ENCODE data around the gene KRT2.

The KRT2 gene

DNA sequence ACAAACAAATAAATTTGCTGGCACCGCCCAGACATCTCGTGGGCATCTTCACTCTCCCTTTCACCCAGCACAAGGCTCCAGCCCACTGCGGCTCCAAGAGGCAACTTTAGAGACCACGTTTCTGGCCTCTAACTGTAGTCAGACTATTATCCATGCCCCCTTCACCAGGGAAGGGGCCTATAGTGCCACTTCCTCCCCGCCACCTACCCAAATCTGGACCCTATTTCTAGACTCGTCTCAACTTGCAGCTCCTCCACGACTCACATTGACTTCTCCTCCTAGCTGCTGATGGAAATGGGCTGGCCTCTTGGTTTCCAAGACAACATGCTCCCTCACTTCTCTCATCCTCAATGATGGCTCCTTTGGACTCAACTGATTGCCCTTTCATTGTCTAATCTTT, 15.9 kb upstream of the KRT2 start (continued):
- TF ChIP-seq ZNF70 (CRISPR knock-in tag; IDR thresholded peaks at IDR 0.05) (no peak), ARNTL (CRISPR knock-in tag; IDR thresholded peaks at IDR 0.05; ENCODE audit: borderline replicate concordance, low read depth) (no peak), ZFP30 (CRISPR knock-in tag; IDR thresholded peaks at IDR 0.05) (no peak), ISL1 (CRISPR knock-in tag; IDR thresholded peaks at IDR 0.05) (no peak), ZNF565 (CRISPR knock-in tag; conservative IDR thresholded peaks at IDR 0.05; ENCODE audit: low read depth) (no peak)

DNA sequence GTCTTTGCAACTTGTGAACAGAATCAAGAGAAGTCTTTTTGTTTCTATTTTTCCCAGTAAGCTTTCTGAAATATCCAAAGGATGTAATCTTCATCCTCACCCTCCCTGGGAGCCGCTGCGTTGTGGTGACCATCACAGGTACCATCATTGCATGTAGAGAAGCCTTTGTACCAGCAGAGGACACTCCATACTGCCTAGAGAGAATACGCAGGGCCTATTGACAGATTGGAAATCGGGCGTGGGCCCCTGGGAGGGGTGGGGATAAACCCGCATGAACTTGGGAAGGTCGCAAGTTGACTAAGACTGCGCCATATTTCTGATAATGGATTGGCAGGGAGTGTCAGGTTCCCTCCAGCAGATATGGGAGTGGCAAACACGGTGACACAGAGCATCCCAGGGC, 15.5 kb upstream of the KRT2 start:
- TF ChIP-seq ISL1 (CRISPR knock-in tag; IDR thresholded peaks at IDR 0.05) (no peak), RARB (CRISPR knock-in tag; IDR thresholded peaks at IDR 0.05) (no peak), ZNF8 (CRISPR knock-in tag; IDR thresholded peaks at IDR 0.05) (no peak), OSR1 (CRISPR knock-in tag; IDR thresholded peaks at IDR 0.05) (no peak), TCF4 (CRISPR knock-in tag; IDR thresholded peaks at IDR 0.05; ENCODE audit: borderline replicate concordance) (no peak), ZNF565 (CRISPR knock-in tag; conservative IDR thresholded peaks at IDR 0.05; ENCODE audit: low read depth) (no peak), ZFP30 (CRISPR knock-in tag; IDR thresholded peaks at IDR 0.05) (no peak)
- TF ChIP-seq, protein P1, sequence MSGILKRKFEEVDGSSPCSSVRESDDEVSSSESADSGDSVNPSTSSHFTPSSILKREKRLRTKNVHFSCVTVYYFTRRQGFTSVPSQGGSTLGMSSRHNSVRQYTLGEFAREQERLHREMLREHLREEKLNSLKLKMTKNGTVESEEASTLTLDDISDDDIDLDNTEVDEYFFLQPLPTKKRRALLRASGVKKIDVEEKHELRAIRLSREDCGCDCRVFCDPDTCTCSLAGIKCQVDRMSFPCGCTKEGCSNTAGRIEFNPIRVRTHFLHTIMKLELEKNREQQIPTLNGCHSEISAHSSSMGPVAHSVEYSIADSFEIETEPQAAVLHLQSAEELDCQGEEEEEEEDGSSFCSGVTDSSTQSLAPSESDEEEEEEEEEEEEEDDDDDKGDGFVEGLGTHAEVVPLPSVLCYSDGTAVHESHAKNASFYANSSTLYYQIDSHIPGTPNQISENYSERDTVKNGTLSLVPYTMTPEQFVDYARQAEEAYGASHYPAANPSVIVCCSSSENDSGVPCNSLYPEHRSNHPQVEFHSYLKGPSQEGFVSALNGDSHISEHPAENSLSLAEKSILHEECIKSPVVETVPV (CRISPR knock-in tag; IDR thresholded peaks at IDR 0.05): no peak
- TF ChIP-seq, protein P2, sequence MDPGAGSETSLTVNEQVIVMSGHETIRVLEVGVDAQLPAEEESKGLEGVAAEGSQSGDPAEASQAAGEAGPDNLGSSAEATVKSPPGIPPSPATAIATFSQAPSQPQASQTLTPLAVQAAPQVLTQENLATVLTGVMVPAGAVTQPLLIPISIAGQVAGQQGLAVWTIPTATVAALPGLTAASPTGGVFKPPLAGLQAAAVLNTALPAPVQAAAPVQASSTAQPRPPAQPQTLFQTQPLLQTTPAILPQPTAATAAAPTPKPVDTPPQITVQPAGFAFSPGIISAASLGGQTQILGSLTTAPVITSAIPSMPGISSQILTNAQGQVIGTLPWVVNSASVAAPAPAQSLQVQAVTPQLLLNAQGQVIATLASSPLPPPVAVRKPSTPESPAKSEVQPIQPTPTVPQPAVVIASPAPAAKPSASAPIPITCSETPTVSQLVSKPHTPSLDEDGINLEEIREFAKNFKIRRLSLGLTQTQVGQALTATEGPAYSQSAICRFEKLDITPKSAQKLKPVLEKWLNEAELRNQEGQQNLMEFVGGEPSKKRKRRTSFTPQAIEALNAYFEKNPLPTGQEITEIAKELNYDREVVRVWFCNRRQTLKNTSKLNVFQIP (CRISPR knock-in tag; IDR thresholded peaks at IDR 0.05; ENCODE audit: borderline replicate concordance, low read depth): no peak
- TF ChIP-seq, protein P3, sequence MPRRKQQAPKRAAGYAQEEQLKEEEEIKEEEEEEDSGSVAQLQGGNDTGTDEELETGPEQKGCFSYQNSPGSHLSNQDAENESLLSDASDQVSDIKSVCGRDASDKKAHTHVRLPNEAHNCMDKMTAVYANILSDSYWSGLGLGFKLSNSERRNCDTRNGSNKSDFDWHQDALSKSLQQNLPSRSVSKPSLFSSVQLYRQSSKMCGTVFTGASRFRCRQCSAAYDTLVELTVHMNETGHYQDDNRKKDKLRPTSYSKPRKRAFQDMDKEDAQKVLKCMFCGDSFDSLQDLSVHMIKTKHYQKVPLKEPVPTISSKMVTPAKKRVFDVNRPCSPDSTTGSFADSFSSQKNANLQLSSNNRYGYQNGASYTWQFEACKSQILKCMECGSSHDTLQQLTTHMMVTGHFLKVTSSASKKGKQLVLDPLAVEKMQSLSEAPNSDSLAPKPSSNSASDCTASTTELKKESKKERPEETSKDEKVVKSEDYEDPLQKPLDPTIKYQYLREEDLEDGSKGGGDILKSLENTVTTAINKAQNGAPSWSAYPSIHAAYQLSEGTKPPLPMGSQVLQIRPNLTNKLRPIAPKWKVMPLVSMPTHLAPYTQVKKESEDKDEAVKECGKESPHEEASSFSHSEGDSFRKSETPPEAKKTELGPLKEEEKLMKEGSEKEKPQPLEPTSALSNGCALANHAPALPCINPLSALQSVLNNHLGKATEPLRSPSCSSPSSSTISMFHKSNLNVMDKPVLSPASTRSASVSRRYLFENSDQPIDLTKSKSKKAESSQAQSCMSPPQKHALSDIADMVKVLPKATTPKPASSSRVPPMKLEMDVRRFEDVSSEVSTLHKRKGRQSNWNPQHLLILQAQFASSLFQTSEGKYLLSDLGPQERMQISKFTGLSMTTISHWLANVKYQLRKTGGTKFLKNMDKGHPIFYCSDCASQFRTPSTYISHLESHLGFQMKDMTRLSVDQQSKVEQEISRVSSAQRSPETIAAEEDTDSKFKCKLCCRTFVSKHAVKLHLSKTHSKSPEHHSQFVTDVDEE (CRISPR knock-in tag; IDR thresholded peaks at IDR 0.05): no peak

DNA sequence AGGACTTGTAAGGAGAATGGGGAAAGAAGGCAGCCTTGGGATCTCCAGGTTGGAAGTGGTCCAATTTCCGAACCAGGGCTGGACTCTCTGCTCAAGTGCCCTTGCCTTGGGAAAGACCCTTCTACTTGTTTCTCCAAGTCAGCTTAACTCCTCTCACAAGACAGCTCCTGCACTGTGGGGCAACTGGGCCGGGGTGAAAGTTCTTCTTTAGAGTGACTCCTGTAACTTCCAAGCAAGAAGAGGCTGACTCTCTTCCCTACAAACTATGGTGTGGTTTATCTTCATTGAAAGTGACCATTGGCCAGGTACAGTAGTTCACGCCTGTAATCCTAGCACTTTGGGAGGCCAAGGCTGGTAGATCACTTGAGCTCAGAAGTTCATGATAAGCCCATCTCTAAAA, 14.5 kb upstream of the KRT2 start:
- TF ChIP-seq, protein P2 (CRISPR knock-in tag; IDR thresholded peaks at IDR 0.05; ENCODE audit: borderline replicate concordance, low read depth): no peak
- no peak for TF ChIP-seq RARB (CRISPR knock-in tag; IDR thresholded peaks at IDR 0.05)
- no peak for TF ChIP-seq ISL1 (CRISPR knock-in tag; IDR thresholded peaks at IDR 0.05)
- TF ChIP-seq, protein P4, sequence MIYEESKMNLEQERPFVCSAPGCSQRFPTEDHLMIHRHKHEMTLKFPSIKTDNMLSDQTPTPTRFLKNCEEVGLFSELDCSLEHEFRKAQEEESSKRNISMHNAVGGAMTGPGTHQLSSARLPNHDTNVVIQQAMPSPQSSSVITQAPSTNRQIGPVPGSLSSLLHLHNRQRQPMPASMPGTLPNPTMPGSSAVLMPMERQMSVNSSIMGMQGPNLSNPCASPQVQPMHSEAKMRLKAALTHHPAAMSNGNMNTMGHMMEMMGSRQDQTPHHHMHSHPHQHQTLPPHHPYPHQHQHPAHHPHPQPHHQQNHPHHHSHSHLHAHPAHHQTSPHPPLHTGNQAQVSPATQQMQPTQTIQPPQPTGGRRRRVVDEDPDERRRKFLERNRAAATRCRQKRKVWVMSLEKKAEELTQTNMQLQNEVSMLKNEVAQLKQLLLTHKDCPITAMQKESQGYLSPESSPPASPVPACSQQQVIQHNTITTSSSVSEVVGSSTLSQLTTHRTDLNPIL (CRISPR knock-in tag; IDR thresholded peaks at IDR 0.05; ENCODE audit: low read depth): no peak
- no peak for TF ChIP-seq ZNF8 (CRISPR knock-in tag; IDR thresholded peaks at IDR 0.05)
- TF ChIP-seq CSDC2 (CRISPR knock-in tag; IDR thresholded peaks at IDR 0.05): no peak
- TF ChIP-seq ZC3H10 (CRISPR knock-in tag; IDR thresholded peaks at IDR 0.05): no peak
- TF ChIP-seq GLIS3 (CRISPR knock-in tag; IDR thresholded peaks at IDR 0.05): no peak
- TF ChIP-seq OSR1 (CRISPR knock-in tag; IDR thresholded peaks at IDR 0.05): no peak
- ATAC-seq: no peak

More for the DNA sequence above, 15.5 kb upstream of the KRT2 start:
- ATAC-seq: no peak

DNA sequence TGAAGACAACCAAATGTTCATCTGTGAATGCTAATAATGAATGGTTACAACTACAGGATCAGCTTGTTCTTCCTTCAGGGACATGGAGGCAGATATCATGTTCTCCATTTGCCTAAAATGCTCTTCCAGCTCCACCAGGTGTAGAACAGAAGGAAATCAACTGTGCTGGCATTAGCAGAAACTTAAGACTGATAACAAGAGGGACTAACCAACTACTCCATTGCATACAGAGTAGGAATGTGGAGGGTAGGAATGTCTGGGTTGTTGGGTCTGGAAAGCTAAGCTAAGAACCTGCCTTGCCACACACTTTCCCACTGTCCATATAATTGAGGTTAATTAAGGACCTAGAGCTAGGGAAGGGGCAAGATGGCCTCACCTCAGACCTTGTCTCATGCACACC, 11.4 kb upstream of the KRT2 start:
- ATAC-seq: no peak
- TF ChIP-seq TOX (CRISPR knock-in tag; IDR thresholded peaks at IDR 0.05; ENCODE audit: borderline replicate concordance) (no peak), RARB (CRISPR knock-in tag; IDR thresholded peaks at IDR 0.05) (no peak), ARNTL (CRISPR knock-in tag; IDR thresholded peaks at IDR 0.05; ENCODE audit: borderline replicate concordance, low read depth) (no peak), ISL1 (CRISPR knock-in tag; IDR thresholded peaks at IDR 0.05) (no peak), ZC3H10 (CRISPR knock-in tag; IDR thresholded peaks at IDR 0.05) (no peak), PPARA (CRISPR knock-in tag; IDR thresholded peaks at IDR 0.05; ENCODE audit: borderline replicate concordance) (no peak), ESRRG (CRISPR knock-in tag; IDR thresholded peaks at IDR 0.05) (no peak), ZNF70 (CRISPR knock-in tag; IDR thresholded peaks at IDR 0.05) (no peak), ZFP3 (CRISPR knock-in tag; IDR thresholded peaks at IDR 0.05) (no peak)
- TF ChIP-seq, protein P4 (CRISPR knock-in tag; IDR thresholded peaks at IDR 0.05; ENCODE audit: low read depth): no peak
